Left lung (tissue), 10 donors: Measurements from ENCODE around the gene TADA2B. TPM values are rescaled to one million over a fixed set of nuclear protein-coding genes. Genes with fewer than 3 reads are reported as not detected.

Experiments
- ATAC-seq: fragments of 200-7000 bp; cut with Tn5 transposase; one replicate; pipeline ENCODE4 v1.9.1; 2020; ENCODE audit warnings: moderate library complexity
- DNase-seq, 4 donors: peaks; one replicate each; pipeline ENCODE4 v3.0.0-alpha.2; 2013 to 2020
- H3K27ac ChIP-seq, 2 donors: fragments of 200-600 bp; sonication (generic) in 1 of 2; one replicate each; pipeline versions ENCODE4 v1.5.0 to v1.8.0; 2020 to 2021
- H3K27me3 ChIP-seq, 2 donors: fragments of 200-600 bp; sonication (generic) in 1 of 2; one replicate each; pipeline versions ENCODE4 v1.5.0 to v1.8.0; 2020 to 2021
- H3K36me3 ChIP-seq, 2 donors: fragments of 200-600 bp; sonication (generic) in 1 of 2; one replicate each; pipeline versions ENCODE4 v1.5.0 to v1.8.0; 2020 to 2021
- H3K4me1 ChIP-seq, 2 donors: fragments of 200-600 bp; one replicate each; pipeline ENCODE4 v1.8.0; 2021
- H3K4me3 ChIP-seq, 2 donors: fragments of 200-600 bp; sonication (generic) in 1 of 2; one replicate each; pipeline versions ENCODE4 v1.5.0 to v1.8.0; 2020 to 2021; ENCODE audit warnings: mild to moderate bottlenecking in 1 of 2
- H3K9me3 ChIP-seq, 2 donors: fragments of 200-600 bp; sonication (generic) in 1 of 2; one replicate each; pipeline versions ENCODE4 v1.5.0 to v1.8.0; 2020 to 2021
- CTCF ChIP-seq, 2 donors: fragments of 200-600 bp; sonication (generic) in 1 of 2; IDR thresholded peaks; one replicate each; pipeline versions ENCODE4 v1.5.0 to v1.8.0; 2021; ENCODE audit warnings: antibody characterized with exemption in 2 of 2
- intact Hi-C, 2 donors: fragments of 100-400 bp; cut with DNase I; formaldehyde crosslinking; loops; one replicate each; pipeline versions ENCODE4 v1.11.2 to v1.14.2; 2022
- polyA plus RNA-seq, 6 donors: library from polyadenylated mRNA; unstranded; fragments of 120-200 nt; gene quantifications; one replicate each; pipeline ENCODE4 v1.2.1, GENCODE V29; 2013; ENCODE audit not compliant: insufficient read length in 6 of 6
- total RNA-seq, 2 donors: library from RNA; stranded (reverse); fragmentation: NEBNext Ultra II Directional; extraction: Animal tissue kit (Norgen Biotek cat#: 25700); gene quantifications; one replicate each; pipeline ENCODE4 v1.2.1, GENCODE V29; 2021
- donor health status: DM: no; HTN: yes; CAD: no.
- donor health status: DM: no; HTN: no; CAD: no.

TADA2B gene
- total and polyA plus RNA-seq, 8 donors = 12.9 to 20.1 (median 16.0) TPM

DNA sequence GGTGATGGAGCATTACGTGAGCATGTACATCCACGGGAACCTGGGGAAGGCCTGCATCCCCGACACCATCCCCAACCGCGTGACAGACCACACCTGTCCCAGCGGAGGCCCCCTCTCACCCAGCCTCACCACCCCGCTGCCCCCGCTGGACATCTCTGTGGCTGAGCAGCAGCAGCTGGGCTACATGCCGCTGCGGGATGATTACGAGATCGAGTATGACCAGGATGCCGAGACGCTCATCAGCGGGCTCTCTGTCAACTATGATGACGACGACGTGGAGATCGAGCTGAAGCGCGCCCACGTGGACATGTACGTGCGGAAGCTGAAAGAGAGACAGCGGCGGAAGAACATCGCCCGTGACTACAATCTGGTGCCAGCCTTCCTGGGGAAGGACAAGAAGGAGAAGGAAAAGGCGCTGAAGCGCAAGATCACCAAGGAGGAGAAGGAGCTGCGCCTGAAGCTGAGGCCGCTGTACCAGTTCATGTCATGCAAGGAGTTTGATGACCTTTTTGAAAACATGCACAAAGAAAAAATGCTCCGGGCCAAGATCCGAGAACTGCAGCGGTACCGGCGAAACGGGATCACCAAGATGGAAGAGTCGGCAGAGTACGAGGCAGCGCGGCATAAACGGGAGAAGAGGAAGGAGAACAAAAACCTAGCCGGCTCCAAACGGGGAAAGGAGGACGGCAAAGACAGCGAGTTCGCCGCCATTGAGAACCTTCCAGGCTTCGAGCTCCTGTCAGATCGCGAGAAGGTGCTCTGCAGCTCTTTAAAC is 11.1 kb downstream of the TADA2B start:
- Histone ChIP-seq H3K9me3 (no peaks in the 10 kb centered on the region), H3K27ac (no peak overlapping the region), H3K27me3 (no peaks in the 10 kb centered on the region), H3K4me1 (peaks cover 6 to 55% of the 10 kb centered on the region in 2 donors), H3K36me3 (peaks cover 0 to 66% of the 10 kb centered on the region in 2 donors), H3K4me3 (no peak overlapping the region)
- ATAC-seq (no peak), DNase-seq (peak in 1 of 4 donors; percentile 61)
- intact Hi-C loops = no loop called here
- no peak for TF ChIP-seq CTCF (IDR thresholded peaks at IDR 0.05)

- intact Hi-C loops = no loop called here
- peak in 1 of 4 donors; percentile 58 for DNase-seq
- Histone ChIP-seq H3K4me1 (peaks cover 6 to 62% of the 10 kb centered on the region in 2 donors), H3K36me3 (peaks cover 0 to 73% of the 10 kb centered on the region in 2 donors), H3K9me3 (no peaks in the 10 kb centered on the region), H3K27me3 (no peaks in the 10 kb centered on the region), H3K4me3 (no peak overlapping the region), H3K27ac (no peak overlapping the region)
- no peak for TF ChIP-seq CTCF (IDR thresholded peaks at IDR 0.05)
- ATAC-seq = no peak
Observed at GRCh38 chr4:7055111-7055989, 12.2 kb downstream of the TADA2B start.

GRCh38 chr4:7055990-7056325 is 12.8 kb downstream of the TADA2B start:
- H3K9me3 ChIP-seq = no peaks in the 10 kb centered on the region
- no peak for TF ChIP-seq CTCF (IDR thresholded peaks at IDR 0.05)
- intact Hi-C loops = no loop called here
- ATAC-seq (no peak), DNase-seq (peak in 1 of 4 donors; percentile 48)
- H3K36me3 ChIP-seq = peaks cover 0 to 73% of the 10 kb centered on the region in 2 donors
- H3K27me3 ChIP-seq = no peaks in the 10 kb centered on the region
- H3K4me1 ChIP-seq = peaks cover 6 to 65% of the 10 kb centered on the region in 2 donors
- H3K4me3 ChIP-seq = no peak overlapping the region
- no peak overlapping the region for H3K27ac ChIP-seq

- DNase-seq = no peak
- no peak for TF ChIP-seq CTCF (IDR thresholded peaks at IDR 0.05)
- no peak for ATAC-seq
Observed at GRCh38 chr4:7058792-7059191, 15.6 kb downstream of the TADA2B start.

DNA sequence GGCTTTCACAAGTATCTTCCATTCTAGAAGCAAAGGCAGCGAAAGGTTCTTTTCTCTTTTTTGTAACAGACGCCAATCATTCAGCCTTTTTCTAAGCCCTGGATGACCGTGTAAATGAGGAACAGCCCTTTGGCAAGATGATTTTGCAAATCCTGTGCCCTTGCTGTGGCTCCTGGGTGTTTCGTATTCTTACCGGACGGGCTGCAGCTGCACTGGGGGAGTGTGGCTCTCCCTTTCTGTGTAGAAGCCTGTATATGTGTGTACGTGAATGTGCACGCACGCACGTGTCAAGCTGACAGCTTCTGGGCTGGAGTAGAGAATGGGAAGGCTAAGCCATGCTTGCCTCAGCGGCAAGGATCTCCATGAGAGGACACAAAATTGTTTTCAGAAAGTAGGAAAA is 16.5 kb downstream of the TADA2B start:
- Histone ChIP-seq H3K27ac (peak overlapping the region in 1 of 2 donors; percentile 68), H3K4me1 (peaks cover 0 to 45% of the 10 kb centered on the region in 2 donors), H3K9me3 (no peaks in the 10 kb centered on the region), H3K36me3 (peaks cover 0 to 90% of the 10 kb centered on the region in 2 donors), H3K4me3 (no peak overlapping the region), H3K27me3 (no peaks in the 10 kb centered on the region)
- no peak for DNase-seq
- intact Hi-C loops = no loop called here
- no peak for TF ChIP-seq CTCF (IDR thresholded peaks at IDR 0.05)
- no peak for ATAC-seq

More at GRCh38 chr4:7058792-7059191, 15.6 kb downstream of the TADA2B start:
- peaks cover 0 to 50% of the 10 kb centered on the region in 2 donors for H3K4me1 ChIP-seq
- H3K4me3 ChIP-seq = no peak overlapping the region
- intact Hi-C loops = no loop called here
- no peaks in the 10 kb centered on the region for H3K27me3 ChIP-seq
- peaks cover 0 to 92% of the 10 kb centered on the region in 2 donors for H3K36me3 ChIP-seq
- no peak overlapping the region for H3K27ac ChIP-seq
- no peaks in the 10 kb centered on the region for H3K9me3 ChIP-seq
